TTC549 (cell line): ENCODE measurements around the gene GGPS1.
"Not testable (repeated sequence)": the region's sequence is repeated elsewhere in the genome, so short reads cannot be mapped to it uniquely, and the experiment has no call there.

Experiments used
- FAIRE-seq: peaks from 2 replicates; lab custom pipeline; 2012; peaks lifted over from hg19 to GRCh38; lab: Jason Lieb, UNC

The GGPS1 gene

DNA sequence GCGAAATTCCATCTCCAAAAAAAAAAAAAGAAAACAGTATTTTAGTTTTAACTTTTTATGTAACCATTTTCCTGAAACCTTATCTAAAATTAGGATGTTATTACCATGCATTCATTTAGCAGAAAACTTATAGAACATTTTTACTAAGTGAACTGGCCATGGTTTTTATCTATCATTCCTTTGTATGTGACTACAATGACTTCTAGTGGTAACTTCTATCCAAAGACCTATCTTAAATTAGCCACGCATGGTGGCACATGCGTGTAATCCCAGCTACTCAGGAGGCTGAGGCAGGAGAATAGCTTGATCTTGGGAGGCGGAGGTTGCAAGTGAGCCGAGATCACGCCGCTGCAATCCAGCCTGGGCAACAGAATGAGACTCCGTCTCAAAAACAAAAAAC, 11.4 kb downstream of the GGPS1 start:
- peak; percentile 84 for FAIRE-seq

DNA sequence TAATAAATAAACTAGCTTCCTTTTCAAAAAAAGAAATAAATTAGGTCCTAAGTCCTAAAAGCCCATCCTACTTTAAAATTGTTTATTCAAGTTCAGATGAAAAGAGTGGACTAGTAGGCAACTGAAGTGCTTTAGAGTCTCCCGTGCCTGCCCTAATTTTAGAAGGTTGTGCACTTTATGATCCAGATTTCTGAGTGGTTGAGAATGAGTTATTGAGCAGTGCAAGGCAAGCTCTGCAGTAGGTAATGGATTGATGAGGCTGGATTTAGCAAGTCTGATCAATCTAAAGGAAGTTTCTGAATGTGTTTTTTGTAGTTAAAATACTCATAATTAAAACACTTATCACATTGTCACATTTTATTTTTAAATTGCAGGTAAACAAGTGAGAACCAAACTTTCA, 13.0 kb downstream of the GGPS1 start:
- no peak for FAIRE-seq

DNA sequence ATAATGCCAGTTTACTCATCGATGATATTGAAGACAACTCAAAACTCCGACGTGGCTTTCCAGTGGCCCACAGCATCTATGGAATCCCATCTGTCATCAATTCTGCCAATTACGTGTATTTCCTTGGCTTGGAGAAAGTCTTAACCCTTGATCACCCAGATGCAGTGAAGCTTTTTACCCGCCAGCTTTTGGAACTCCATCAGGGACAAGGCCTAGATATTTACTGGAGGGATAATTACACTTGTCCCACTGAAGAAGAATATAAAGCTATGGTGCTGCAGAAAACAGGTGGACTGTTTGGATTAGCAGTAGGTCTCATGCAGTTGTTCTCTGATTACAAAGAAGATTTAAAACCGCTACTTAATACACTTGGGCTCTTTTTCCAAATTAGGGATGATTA, 13.7 kb downstream of the GGPS1 start:
- no peak for FAIRE-seq

DNA sequence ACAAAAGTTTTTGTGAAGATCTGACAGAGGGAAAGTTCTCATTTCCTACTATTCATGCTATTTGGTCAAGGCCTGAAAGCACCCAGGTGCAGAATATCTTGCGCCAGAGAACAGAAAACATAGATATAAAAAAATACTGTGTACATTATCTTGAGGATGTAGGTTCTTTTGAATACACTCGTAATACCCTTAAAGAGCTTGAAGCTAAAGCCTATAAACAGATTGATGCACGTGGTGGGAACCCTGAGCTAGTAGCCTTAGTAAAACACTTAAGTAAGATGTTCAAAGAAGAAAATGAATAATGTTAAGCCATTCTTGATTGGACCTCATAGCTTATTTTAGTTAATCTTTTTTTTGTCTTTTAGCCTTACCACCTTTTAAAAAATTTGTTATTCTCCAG, 14.1 kb downstream of the GGPS1 start:
- FAIRE-seq, result no peak

DNA sequence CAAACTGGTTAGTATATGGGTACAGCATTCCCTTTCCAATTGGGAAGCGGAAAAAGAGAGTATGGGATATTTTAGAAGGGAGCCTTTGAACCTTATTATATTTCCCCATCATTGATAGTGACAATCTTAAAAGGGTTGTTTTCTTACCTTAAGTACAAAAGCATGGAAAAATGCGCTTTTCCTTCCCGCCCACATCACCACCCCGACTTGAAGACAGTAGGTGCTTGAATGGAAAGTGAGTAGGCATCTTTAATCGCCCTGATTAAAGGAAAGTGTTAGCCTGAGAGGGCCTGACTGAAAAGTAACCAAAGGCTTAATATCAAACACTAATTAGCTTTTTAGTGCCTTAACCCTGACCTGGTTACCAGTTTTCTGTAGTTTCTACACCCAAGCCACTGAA, 15.4 kb downstream of the GGPS1 start:
- no peak for FAIRE-seq

DNA sequence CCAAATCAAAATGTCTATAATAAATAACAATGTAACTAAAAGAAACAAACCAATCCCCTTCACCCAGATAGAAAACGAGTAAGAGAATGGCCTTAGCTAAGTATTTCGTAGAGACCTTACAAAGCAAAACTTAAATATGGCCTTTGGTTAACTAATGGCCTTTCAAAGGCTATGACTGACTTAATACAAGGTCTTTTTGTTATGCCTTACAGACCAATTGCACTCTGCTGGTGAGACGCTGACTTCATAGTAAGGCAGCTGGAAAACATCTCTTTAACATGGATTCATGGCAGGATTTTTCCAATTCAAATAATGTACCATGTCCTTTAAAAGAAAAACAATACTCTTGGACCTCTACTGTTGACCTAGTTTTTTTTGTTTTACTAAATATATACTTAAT, 23.1 kb downstream of the GGPS1 start:
- FAIRE-seq, result peak; percentile 22

DNA sequence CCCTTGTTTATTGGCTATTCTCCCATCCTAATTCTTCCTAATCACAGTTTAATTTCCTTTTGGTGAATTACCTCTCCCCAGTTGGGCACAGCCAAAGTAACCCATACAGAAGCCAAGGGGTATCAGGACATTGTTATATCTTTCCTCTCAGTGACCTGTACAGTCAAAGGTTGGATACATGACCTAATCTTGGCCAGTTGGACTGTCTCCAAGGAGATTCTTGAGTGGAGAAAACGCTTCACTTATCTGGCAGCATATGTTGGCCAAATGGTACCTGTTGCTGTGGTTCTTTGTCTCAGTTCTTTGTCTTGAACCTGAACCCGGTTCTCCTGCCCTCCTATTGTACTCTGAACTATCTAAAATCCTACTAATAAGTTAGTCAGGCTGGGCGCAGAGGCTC, 23.5 kb downstream of the GGPS1 start:
- no peak for FAIRE-seq

DNA sequence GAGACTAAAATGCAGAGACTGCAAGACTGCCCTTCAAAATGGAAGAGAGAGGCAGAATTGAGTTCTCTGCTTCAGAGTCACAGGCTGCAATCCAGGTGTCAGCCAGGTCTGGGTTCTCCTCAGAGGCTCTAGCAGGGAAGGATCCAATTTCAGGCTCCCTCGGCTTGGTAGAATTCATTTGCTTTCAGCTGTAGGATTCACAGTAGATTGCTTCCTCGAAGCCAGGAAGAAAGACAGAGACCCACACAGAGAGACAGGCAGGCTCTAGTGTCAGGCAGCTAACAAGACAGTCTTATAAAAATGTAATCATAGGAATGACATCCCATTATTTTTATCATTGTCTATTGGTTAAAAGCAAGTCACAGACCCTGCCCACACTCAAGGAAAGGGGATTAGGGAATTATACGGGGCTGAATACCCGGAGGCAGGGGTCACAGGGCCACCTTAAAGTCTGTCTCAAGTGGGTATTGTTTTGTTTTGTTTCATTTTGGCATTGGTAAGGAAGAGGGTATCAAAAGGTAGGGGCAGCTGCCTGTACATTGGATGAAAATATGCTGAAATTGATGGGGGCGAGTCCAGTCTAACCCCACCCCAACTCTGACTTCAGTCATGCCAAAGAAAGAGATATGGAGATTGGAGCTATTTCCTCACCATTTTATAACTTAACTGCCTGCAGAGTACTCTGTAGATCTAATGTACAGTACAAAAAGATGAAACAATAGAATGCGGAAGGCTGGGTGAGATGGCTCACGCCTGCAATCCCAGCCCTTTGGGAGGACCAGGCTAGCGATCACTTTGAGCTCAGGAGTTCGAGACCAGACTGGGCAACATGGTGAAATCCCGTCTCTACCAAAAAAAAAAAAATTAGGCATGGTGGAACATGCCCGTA, 29.4 kb downstream of the GGPS1 start:
- no peak for FAIRE-seq

DNA sequence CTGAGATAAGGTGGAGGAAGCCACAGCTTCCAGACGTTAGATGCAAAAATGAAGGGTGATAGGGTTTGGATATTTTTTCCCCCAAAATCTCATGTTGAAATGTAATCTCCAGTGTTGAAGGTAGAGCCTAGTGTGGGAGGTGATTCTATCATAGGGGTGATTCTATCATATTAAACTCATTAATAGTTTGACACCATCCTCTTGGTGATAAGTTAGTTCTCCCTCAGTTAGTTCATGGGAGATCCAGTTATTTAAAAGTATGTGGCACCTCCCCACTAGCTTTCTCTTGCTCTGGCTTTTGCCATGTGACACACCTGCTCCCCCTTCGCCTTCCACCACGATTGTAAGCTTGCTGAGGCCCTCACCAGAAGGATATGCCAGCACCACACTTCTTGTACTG, 30.5 kb downstream of the GGPS1 start:
- no peak for FAIRE-seq

DNA sequence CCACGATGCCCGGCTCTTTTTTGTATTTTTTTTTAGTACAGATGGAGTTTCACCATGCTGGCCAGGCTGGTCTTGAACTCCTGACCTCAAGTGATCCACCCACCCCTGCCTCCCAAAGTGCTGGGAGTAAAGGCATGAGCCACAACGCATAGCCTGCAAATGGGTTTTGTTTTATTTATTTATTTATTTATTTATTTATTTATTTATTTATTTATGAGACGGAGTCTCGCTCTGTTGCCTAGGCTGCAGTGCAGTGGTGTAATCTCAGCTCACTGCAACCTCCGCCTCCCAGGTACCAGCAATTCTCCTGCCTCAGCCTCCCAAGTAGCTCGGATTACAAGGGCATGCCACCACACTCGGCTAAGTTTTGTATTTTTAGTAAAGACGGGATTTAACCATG, 35.8 kb downstream of the GGPS1 start:
- FAIRE-seq, result not testable (repeated sequence)

DNA sequence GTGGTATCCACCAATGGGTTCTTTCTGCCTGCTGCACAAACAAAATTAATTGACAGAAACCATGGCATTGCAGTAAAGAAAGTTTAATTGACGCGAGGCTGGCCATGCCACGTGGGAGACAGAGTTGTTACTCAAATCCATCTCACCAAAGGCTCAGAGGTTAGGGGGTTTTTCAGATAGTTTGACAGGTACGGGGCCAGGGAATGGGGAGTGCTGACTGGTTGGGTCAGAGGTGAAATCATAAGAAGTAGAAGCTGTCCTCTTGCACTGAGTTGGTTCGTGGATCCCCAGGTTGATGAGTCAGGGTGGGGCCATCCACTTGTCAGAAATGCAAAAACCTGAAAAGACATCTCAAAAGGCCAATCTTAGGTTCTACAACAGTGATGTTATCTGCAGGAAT, 37.9 kb downstream of the GGPS1 start:
- no peak for FAIRE-seq

DNA sequence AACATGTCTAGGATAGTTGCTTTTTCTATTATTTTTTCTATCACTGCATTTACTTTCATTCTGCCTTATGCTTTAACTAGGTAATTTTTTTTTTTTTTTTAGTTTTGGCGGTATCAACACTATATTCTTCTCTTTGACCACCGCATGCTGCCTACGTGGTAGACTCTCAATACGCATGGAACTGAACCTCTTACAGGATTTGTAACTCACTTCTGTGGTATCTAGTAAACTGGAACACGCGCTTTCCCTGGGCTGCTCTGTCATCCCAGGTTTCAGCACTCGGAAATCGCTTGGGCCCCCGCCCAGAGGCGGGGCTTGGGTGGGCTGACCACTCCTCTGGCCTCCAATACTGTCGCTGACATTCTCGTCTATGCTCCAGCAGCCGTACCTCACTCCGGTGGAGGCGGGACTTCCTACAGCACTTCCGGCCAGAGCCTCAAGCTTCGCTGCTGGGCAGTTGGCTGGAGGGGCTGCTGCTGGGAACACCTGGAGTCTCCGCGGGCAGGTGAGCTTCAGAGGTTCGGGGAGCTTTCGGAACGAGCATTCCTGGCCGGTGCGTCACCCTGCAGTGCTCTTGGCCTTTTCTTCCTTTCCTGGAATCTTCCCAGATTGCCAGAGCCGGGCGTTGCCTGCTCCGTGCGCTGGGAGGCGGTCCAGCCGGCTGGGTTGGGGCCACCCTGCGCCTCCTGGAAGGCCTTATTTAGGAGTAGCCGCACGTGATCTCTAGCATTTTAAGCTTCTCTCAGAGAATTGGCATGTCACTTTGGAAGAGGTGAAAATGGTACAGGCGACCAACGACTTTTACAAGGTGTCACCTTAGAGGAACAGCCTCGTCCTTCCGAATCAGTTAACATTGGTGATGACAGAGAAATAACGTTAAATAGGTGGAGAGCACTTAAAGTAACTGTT, 38.9 kb downstream of the GGPS1 start, which contains the start of gene TBCE:
TBCE (plus strand) TSS at position 428 of the 909 bp plus-strand sequence. CDS start 12,623 bp downstream, outside the sequence.
- FAIRE-seq, result peak; percentile 99

DNA sequence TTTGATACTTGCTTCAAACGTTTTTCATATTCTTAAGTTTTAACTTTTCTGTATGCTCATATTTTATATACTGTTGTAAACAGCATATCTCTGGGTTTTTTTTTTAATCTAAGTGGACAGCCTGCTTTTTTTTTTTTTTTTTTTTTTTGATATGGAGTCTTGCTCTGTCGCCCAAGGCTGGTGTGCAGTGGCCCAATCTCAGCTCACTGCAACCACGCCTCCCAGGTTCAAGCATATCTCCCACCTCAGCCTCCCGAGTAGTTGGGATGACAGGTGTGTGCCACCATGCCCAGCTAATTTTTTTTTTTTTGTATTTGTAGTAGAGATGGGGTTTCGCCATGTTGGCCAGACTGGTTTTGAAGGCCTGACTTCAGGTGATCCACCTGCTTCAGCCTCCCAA, 40.1 kb downstream of the GGPS1 start:
- no peak for FAIRE-seq

DNA sequence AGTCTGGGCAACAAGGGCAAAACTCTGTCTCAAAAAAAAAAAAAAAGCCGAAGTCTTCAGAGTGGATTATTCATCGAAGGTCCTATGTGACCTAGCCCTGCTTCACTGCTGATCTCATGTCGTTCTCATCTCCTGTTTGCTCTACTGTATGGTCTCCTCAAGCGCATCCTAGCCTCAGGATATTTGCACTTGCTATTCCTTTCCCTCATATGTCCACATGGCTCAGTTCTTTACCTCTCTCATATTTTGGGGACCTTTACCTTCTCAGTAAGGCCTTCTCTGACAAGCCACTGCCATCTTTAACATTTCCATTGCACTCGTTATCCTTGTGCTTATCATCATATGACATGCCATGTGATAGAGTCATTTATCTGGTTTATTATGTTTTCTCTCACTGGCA, 41.4 kb downstream of the GGPS1 start:
- no peak for FAIRE-seq

DNA sequence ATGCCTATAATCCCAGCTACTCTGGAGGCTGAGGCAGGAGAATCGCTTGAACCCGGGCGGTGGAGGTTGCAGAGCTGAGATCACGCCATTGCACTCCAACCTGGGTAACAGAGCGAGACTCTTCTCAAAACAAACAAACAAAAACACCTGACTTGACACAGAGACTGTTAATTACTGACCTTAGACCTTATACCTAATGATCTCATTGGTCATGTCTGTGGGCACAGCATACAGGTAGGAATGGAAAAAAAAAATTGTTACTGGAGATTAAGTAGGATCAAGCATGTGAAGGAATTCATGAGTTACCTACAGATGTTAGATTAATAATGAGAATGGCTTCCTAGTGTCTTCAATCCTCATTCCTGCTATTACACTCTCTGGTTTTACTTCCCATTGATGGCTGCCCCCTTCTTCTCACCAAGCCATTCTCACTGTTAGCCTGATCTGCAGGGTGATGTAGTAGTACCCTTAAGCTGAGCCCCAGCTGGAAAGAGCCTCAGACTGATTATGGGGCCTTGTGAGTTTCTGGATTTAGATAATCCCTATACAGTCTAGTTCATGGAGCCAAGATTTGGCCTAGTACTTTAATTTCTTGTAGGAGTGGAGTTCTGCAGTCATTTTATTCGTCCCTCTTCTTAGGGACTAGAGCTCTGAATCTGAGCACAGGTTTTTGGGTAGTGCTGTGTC, 47.7 kb downstream of the GGPS1 start:
- FAIRE-seq, result no peak

DNA sequence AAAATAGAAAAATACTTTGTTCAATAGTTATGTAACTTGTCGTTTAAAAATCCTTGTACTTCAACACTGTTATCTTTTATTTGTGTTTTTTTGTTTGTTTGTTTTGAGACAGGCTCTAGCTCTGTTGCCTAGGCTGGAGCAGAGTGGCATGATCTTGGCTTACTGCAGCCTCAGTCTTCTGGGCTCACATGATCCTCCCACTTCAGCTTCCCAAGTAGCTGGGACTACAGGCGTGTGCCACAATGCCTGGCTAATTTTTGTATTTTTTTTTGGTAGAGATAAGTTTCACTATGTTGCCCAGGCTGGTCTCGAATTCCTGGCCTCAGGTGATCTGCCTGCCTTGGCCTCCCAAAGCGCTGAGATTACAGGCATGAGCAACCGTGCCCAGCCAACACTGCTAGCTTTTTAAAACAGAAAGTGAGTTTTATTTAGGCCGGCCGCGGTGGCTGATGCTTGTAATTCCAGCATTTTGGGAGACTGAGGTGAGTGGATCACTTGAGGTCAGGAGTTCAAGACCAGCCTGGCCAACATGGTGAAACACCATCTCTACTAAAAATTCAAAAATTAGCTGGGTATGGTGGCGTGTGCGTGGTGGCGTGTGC, 49.9 kb downstream of the GGPS1 start:
- not testable (repeated sequence) for FAIRE-seq

DNA sequence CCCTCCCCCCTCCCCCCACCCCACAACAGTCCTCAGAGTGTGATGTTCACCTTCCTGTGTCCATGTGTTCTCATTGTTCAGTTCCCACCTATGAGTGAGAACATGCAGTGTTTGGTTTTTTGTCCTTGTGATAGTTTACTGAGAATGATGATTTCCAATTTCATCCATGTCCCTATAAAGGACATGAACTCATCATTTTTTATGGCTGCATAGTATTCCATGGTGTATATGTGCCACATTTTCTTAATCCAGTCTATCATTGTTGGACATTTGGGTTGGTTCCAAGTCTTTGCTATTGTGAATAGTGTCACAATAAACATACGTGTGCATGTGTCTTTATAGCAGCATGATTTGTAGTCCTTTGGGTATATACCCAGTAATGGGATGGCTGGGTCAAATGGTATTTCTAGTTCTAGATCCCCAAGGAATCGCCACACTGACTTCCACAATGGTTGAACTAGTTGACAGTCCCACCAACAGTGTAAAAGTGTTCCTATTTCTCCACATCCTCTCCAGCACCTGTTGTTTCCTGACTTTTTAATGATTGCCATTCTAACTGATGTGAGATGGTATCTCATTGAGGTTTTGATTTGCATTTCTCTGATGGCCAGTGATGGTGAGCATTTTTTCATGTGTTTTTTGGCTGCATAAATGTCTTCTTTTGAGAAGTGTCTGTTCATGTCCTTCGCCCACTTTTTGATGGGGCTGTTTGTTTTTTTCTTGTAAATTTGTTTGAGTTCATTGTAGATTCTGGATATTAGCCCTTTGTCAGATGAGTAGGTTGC, 53.8 kb downstream of the GGPS1 start:
- not testable (repeated sequence) for FAIRE-seq

DNA sequence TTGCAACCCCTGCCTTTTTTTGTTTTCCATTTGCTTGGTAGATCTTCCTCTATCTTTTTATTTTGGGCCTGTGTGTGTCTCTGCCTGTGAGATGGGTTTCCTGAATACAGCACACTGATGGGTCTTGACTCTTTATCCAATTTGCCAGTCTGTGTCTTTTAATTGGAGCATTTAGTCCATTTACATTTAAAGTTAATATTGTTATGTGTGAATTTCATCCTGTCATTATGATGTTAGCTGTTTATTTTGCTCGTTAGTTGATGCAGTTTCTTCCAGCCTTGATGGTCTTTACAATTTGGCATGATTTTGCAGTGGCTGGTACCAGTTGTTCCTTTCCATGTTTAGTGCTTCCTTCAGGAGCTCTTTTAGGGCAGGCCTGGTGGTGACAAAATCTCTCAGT, 57.3 kb downstream of the GGPS1 start:
- FAIRE-seq, result not testable (repeated sequence)

DNA sequence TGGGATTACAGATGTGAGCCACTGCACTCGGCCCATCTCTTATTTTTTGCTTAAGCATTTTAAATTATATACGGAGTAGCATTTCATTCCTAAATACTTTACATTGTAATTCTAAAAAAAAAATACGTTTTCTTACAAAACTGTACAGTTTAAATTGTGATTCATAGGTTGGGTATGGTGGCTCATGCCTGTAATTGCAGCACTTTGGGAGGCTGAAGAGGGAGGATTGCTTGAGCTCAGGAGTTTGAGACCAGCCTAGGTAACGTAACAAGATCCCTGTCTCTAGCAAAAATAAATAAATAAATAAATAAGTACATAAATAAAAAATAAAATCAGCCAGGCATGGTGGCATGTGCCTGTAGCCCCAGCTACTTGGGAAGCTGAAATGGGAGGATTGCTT, 63.5 kb downstream of the GGPS1 start:
- no peak for FAIRE-seq
